HG03575 (cell line): ENCODE measurements around the gene ASAP2.
"Not testable (repeated sequence)": the region's sequence is repeated elsewhere in the genome, so short reads cannot be mapped to it uniquely, and the experiment has no call there.

Experiments
- ATAC-seq: cut with Tn5 transposase; IDR thresholded peaks from one replicate; pipeline ENCODE4 v1.9.1; 2021; ENCODE audit not compliant: unreplicated experiment, insufficient number of reproducible peaks, low FRiP score; ENCODE audit errors: extremely low read depth

The ASAP2 gene

DNA sequence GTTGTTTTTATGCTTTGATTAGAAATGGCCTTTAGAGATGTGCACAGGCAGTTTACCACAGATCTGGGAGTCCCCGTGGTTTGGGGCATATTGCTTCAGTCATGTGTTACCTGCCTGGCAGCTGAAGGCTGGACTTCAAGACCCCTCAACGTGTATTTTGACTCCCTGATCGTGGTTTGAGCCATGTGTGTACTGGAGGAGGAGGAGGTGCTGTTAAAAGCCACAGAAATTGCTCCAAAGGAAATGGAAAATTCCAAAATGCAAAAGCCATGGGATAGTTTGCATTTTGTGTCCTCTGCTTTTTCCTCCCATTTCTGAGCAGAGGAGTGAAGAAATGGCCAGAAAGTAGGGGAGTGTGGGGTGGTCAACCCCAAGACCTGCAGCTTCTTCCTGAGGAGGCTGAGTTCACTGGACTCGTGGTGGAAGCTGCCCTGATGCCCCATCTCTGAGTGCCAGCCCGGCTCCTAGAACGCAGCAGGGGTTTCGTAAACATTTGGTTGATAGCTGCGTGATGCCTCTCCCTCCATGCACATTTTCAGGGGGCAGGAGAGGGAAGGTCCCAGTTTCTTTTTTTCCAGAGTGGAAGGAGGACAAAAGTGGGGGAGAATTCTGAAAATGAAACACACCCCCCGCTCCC, 171.0 kb downstream of the ASAP2 start:
- no peak for ATAC-seq

DNA sequence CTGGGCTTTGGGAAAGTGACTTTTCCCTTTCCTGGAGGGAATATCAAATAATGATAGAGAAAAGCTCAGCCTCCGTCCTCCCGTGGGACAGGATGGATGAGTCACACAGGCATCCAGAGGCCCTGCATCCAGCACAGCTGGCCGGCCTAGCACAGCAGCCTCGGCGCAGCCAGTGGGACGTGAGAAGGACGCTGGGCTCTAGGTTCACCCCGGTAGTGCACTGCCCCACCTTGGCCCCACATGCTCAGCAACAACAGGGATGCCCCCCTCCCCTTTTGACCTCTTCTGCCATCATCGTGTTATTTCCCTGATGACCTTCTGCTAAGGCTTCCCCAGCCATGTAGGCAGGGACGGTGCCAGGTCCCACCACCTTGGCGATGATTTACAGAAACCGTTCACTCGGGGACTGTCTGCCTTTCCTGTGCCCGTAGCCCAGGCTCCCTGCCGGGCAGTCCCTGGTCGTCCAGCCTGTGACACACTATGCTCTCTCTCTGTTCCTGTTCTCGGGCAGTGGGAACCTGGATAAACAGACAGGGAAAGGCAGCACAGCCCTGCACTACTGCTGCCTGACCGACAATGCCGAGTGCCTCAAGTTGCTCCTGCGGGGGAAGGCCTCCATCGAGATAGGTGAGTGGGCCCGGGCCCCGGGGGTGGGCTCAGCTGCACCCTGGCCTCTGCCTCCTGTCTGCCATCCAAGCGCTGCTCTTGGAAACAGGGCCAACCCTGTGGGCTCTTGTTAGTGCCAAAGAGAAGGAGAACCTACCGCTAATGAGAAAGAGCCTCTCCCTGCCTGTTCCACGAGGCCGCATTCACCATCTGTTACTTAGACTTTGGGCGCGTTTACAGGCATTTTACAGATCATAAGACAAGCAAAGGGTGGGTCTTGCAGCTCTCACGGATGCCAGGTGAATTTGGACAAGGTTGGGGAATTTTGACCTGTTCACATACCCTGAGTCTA, 172.1 kb downstream of the ASAP2 start:
- no peak for ATAC-seq

DNA sequence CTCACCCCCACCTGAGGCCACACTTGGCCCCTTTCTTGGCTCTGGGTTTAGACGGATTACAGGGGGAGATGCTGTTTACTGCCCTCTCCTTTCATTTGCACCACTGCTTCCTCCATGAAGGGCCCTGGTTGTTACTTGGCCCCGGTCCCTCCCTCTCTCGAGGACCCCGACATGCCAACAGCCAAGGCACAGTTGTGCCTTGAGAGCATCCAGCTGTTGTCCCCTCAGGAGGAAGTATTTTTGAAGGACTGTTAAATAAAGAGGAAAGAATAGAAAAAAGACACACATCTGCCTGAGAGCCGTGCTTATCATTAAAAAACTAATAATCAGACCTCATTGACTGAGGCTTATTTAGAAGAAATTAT, 172.8 kb downstream of the ASAP2 start:
- ATAC-seq = no peak

DNA sequence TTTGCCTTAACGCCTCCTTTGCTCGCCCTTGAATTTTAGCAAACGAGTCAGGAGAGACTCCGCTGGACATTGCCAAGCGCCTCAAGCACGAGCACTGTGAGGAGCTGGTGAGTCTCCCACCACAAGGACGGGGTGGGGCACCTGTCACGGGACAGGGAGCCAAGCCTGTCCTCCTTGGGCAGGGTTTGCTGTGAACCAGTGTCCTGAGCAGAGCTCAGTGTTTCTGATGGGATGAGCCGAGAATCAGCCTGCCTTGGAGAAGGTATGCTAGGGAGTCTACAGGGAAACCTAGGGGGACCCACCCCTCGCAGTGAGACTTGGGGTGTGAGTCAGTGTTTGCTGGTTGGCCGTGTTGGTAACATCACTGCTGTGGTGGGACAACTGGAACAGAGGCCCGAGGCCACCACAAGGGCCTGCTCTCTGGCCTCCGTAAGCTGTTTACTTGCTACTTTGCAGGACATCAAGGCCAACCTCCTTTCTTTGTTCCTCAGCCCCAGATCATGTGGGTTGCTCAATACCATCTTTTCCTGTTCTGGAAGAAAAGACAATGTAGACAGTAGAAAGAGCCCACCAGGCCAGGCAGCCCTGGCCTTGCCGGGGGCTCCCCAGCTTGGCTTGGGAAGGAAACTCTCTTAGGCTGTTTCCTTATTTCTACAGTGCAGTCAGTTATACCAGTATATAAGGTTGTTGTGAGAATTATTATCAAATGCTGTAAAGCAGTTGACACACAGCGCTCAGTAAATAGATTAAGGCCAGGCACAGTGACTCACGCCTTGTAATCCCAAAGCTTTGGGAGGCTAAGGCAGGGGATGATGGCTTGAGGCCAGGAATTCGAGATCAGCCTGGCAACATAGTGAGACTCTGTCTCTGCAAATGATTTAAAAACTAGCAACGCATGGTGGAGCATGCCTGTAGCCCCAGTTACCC, 174.4 kb downstream of the ASAP2 start:
- no peak for ATAC-seq

DNA sequence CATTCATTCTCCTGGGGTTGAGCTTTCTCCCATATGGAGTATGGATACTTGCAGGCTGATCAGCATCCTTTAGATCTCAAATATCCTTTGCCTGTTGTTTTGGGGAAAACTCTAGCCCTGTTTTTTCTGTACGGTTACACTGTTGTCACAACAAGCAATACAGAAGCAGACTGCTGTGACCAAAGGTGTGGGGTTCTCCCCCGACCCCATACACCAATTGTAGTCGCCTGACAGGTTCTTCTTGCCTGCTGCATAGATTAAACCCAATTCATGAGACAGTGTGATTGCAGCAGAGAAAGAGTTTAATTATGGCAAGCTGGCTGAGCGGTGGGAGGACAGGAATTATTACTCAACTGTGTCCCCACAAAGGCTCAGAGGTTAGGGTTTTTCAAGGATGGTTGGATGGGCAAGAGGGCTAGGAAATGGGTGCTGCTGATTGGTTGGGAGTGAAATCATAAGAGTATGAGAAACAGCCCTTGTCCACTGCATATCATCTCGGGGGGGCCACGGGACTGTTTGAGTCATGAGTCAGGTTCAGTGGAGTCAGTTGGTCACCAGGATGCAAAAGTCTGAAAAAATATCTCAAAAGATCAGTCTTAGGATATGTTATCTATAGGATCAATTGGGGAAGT, 176.1 kb downstream of the ASAP2 start:
- no peak for ATAC-seq

DNA sequence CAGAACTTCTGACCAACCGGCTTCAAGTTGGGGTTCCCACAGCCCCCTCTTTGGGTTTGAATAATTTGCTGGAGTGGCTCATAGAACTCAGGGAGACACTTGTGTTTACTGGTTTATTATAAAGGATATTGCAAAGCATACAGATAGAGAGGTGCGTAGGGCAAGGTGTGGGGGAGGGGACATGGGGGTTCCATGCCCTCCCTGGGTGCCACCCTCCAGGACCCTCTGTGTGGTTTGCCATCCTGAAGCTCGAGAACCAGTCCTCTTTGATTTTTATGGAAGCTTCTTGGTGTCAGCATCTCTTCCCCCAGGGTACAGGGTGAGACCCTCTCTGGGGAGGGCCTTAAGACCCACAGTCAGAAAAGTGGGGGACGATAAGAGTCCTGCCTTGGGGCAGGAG, 177.9 kb downstream of the ASAP2 start:
- no peak for ATAC-seq

DNA sequence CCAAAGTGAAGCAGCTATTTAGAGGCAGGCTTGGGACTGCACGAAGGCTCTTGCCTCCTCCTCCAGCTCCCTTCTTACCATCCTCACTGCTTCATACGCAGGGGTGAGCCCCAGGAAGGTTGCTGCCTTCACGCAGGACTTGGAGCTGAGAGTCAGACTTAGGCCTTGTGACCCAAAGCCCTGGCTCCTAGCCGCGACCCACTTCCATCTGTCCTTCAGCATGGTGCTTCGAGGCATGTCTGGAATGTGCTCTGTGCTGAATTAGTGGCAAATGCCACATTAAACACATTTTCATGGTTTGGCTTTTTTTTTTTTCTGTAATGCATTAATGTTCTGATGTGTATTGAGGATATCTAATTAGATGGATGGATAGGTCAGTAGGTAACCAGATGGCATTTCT, 179.2 kb downstream of the ASAP2 start:
- no peak for ATAC-seq

DNA sequence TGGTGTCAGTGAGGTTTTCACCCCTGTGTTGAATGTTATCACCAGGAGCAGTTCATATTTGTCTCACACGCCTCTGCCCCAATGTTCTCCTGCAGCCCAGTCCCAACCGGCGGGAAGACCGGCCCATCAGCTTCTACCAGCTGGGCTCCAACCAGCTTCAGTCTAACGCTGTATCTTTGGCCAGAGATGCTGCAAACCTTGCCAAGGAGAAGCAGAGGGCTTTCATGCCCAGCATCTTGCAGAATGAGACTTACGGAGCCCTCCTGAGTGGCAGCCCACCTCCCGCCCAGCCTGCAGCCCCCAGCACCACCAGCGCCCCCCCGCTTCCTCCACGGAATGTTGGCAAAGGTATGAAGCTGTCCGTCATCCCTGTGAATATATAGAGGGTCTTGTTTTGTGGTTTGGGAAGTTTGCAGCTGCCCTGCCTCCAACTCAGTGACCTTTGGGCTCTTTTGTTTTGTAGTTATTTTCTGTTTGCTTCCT, 181.6 kb downstream of the ASAP2 start:
- no peak for ATAC-seq

DNA sequence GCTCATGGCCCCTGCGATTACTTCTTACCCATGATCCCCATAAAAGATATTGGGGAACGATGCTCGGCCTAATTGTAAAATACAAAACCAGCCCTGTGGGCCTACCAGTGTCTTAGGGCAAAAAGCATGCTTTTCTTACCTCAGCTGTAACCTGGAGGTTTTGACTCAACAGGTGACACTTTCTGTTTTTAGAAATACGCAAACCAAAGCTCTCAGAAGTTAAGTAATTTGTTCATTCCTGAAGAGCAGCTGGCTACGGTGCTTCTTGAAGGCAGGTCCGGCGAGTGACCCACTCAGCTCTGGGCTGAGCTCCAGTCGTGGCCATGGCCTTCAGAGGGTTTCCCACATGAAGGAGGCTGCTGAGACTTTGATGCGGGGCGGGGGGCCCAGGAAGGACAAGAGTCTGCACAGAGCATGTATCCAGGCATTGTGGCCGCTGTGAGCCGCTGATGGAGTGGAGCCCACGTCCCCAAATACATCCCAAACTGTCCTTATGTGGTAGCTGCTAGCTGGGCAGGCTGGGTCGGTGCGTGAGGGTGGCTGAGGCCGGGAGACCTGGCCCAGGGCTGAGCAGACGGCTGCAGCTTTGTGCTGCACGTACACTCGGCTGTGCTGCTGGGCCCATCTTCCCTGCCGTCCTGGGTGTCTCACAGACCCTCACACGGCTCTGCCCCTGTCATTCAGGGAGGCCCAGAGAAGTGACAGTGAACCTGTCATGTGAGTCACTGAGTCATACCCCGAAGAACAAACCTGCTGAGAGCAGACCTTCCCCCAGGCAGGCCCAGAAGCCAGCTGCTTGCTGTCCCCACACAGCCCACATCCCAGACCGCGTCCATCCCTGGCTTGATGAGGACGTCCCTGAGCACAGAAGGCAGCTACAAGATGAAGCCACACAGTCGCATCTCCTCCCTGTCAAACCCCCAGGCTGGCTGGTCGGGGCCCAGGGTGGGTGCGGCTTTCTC, 182.6 kb downstream of the ASAP2 start:
- no peak for ATAC-seq

DNA sequence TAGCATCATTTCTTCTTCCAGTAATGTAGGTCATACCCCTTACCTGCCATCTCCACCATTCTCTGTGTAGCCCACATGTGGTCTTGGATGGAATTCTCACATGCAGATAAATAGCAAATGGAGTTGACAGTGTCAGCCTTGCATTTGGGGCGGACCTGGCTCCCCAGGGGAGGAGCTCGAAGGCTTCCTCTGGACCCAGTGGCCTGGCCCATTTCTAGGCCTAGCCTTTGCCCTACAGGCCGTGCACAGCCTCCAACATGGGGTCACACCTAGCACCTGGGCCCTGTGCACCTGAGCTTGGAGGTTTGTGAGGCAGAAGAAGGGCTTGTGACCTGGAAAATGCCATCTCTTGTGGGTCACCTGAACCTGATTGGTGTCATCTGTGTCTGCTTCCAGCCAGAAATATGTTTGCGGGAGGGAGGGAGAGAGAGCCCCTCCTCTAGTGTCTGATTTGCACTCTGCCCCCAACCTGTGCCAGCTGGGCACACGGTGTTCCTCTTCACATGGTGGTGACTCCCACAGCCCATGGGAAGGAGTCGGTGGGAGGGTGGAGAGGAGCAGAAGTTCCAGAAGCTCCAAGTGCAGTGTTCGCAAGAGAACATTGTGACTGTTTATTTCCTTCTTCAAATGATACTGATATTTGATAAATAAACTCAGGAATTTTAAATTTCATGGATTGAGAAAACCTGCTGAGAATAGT, 183.7 kb downstream of the ASAP2 start:
- ATAC-seq = no peak

DNA sequence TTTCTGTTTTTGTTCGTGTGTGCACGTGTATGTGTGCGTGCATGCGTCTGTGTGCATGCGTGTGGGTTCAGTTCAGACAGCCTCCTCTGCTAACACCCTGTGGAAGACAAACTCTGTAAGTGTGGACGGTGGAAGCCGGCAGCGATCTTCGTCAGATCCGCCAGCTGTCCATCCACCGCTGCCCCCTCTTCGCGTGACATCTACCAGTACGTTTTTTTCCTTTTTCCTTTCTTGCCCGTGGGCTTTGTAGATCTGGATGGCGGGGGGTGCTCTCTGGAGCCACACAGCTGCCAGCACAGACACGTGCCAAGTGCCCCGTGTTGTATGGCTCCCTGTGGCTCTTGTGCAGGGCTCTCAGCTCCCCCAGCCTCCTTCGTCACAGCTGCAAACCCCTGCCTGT, 184.4 kb downstream of the ASAP2 start:
- ATAC-seq = no peak

DNA sequence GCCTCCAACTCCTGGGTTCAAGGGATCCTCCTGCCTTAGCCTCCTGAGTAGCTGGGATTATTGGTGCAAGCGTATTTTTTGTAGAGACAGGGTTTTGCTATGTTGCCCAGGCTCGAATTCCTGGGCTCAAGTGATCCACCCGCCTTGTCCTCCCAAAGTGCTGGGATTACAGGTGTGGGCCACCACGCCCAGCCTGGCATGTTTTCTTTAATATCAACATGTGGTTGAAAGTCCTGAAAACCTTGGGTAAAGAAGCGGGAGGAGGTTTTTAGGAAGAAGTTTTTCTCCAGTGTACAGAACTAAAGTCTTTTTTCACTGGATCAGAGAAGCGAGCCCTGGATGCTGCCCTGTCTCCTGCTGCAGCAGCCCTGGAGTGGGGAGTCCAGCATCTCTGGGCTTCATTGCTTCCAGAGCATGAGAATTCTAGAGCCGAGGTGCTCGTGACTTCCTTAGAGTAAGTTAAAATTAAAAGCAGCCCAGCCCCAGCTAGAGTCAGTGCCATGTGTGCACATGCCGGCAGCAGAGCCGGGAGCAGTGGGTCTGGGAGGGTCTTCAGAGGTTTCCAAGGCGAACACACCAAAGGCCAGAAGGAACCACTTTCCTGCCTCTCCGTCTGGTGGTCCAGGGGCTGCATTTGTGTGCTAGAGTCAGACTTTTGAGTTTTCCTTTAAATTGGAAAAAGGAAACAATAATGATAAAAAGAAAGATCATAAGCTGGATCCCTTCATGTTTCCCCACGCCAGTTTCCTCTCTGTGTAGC, 185.5 kb downstream of the ASAP2 start:
- ATAC-seq = no peak

DNA sequence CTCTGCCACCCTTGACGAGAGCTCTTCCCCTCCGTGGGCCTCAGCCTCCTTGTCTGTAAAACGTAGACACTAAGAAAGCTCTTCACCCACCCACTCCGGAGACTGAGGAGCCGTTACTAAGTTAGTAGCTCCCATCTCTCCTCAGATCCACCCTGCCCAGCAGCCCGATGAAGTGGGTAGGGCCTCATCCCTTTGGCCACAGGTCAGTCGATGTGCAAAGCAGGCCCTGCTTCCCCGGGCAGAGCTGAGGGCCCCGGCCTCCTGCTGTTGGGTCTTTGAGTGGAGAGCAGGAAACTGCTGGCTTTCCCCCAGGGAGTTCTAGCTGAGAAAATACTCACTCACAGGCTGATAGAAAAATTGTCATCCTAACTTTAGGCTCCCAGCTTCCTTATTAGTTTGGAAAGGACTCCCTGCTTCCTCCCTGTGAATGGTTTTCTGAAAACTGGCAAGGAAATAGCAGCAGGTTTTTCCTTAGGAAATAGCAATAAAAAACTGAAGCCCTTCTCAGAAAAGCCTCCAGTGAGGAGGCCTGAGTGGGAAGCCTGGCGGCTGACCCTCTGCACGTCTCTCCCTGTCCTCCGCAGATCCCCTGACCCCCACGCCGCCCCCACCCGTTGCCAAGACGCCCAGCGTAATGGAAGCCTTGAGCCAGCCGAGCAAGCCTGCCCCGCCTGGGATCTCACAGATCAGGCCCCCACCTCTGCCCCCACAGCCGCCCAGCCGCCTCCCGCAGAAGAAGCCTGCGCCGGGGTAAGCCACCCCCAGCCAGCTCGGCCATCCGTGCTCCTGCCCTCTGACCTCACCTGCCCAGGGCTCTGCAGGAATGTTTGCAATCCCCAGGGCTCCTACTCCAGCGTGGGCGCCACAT, 186.5 kb downstream of the ASAP2 start:
- ATAC-seq = no peak

DNA sequence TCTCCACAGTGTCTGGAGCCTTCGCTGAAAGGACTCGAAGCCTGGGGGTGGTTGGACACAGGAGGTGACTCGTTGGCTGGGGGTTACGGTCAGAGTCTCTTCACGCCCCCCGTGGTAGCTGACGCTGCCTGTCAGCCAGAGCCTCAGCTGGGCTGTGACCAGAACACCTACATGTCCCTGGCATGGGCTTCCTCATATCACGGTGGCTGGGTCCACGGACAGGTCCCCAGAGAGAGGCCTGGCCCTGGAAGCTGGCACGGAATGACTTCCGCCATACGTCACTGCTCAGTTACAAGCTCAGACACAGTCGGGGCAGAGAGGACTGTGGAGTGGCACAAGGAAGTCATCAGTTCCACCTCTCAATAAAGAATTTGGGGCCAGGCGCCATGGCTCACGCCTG, 188.2 kb downstream of the ASAP2 start:
- ATAC-seq = no peak

DNA sequence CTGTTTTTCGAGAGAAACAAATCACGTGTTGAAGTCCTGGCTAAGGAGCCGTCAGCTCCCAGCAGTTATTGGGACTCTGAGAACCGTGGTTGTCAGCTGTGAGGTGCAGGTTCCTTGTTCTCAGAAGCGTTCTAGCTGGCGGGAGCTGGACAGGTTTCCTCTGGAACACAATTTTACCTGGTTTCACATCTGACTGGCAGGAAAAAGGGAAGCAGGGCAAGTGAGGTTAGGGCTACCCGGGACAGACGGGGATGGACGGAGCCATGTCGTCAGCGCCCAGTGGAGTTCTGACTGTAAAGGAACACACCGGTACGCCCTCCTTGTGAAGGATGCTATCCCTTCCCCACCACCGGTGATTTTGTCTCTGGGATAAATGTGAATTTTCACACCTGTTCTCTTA, 190.6 kb downstream of the ASAP2 start:
- ATAC-seq = no peak

DNA sequence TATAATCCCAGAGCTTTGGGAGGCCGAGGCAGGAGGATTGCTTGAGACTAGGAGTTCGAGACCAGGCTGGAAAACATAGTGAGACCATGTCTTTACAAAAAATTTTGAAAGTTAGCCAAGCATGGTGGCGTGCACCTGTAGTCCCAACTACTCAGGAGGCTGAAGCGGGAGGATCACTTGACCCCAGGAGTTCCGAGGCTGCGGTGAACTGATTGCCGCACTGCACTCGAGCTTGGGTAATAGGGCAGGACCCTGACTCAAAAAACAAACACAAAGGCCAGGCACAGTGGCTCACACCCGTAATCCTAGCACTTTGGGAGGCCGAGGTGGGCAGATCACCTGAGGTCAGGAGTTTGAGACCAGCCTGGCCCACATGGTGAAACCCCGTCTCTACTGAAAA, 191.6 kb downstream of the ASAP2 start:
- ATAC-seq = not testable (repeated sequence)
